ENCODE measurements around the gene ICOSLG.
"Not testable (repeated sequence)": the region's sequence is repeated elsewhere in the genome, so short reads cannot be mapped to it uniquely, and the experiment has no call there.

The ICOSLG gene

DNA sequence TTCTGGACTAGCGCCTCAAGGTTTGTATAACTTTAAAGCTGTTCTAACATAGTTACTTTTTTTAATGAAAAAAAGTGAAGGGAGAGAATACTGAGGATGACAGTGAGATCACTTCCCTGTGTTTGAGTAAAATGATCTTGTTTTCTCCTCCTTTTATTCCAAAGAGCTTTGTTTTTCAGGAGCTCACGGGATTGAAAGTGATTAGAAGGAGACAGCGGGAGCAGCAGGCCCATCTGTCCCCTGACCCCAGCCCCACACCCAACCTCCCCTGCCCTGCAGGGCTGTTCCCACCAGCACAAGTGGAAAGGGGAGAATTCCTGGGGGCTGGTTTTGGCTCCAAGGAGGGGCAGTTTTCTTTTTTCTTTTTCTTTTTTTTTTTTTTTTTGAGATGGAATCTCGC, 23.0 kb upstream of the ICOSLG start:
- ATAC-seq (no peak), DNase-seq (no peak)

GRCh38 chr21:44263221-44263760, 22.5 kb upstream of the ICOSLG start:
- ATAC-seq (no peak), DNase-seq (no peak)

DNA sequence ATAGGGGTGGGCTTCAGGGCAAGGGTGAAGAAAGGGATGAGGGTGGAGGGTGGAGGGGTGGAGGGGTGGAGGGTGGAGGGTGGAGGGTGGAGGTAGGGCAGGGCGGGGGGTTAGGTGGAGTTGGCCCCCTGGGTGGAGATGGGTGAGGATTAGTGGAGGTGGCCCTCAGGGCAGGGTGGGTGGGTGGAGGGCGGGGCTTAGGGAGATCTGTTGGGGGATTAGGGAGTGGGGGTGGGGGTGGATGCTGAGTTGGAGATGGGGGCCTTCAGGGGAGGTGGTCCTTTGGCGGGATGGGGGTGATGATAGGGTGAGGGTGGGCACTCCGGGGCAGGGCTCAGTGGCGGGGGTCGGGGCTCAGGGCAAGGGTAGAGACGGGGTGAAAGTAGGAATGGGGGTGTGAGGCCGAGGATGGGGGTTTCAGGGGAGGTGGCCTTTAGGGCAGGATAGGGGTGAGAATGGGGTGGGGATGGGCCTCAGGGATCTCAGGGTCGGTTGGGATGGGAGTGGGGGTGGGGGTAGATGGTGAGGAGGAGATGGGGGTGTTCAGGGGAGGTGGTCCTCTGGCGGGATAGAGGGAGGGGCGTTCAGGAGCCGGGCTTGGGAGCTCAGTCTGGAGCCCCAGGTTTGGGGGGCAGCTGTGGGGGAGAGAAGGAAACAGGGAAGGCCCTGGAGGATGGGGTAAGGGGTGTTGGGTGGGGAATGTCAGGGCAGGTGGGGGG, 21.8 kb upstream of the ICOSLG start:
- no peak for ATAC-seq
- DNase-seq, result no peak

GRCh38 chr21:44261675-44262295, 21.0 kb upstream of the ICOSLG start, which contains the start of gene DNMT3L:
TSS of gene DNMT3L (minus strand) at chr21:44261897. CDS start at chr21:44261259, 638 bp downstream.
- ATAC-seq (no peak), DNase-seq (no peak)

GRCh38 chr21:44260791-44261631, 20.3 kb upstream of the ICOSLG start:
- ATAC-seq (no peak), DNase-seq (no peak)

- DNase-seq (no peak), ATAC-seq (no peak)
Observed at GRCh38 chr21:44260066-44260465, 19.3 kb upstream of the ICOSLG start.

DNA sequence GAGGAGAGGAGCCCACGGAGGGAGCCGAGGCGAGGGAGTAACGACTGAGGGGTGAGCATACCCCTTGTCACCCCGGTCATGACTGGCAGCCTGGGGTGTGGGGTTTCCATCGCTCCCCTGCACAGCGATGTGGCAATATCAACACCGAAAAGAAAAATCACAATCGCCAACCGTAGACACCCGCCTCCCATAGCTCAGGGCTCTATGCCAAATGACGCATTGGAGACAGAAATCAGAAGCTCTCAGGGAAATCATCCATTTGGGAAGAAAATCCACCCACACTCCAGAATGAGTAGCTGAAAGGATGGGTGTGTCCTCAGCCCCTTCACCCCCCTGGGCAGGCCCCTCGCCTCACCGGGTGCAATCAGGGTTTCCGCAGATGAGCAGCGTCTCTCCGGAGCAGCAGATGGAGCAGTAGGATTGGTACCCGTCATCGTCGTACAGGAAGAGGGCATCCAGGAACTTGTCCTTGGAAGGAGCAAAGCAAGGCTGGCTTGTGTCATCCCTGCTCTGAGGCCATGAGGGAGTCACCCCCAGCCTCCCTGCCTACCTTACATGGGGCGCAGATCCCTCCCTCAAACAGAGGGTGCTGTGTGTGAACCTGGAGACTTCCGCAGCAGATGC, 18.5 kb upstream of the ICOSLG start:
- ATAC-seq (no peak), DNase-seq (no peak)

GRCh38 chr21:44258056-44258725, 17.4 kb upstream of the ICOSLG start:
- DNase-seq (no peak), ATAC-seq (no peak)

GRCh38 chr21:44255511-44255981, 14.8 kb upstream of the ICOSLG start:
- ATAC-seq, result no peak
- DNase-seq, result no peak

GRCh38 chr21:44253832-44254710, 13.3 kb upstream of the ICOSLG start:
- no peak for ATAC-seq
- DNase-seq, result no peak

DNA sequence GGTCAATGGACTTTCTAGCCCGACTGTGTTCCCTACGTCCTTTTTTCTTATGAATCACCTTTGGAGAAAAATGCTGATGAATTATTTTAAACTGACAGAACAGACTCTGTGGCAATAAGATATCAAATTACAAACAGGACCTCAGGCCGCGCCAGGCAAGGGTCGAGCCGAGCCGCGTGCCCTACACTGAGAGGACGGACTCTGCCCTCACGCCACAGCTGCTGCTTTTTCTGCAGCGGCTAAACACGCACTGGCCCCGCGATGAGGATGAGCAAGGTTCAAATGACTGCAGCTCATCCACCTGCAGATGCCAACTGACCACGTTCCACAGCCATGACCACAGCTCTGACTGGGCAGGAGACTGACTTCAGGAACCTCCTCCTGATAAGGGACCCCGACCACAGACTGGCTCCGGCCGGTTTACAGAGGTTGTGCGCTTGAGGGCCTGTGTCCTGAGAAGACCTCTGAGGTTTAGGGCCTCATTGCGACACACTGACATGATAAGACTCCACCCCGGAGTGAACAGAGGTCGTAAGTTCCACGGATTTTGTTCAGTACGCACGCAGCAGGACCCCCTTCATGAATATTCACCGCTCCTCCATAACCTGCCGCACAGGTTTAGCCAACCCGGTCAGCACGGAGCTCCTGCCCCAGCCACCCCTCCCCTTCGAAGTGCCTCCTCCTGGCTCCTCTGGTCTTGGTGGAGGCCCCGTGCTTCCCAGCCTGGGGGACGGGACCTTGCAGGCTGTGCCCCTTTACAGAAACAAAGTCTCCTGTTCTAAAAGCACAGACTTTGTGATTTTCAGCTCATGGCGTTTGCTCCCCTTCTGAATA, 8.7 kb upstream of the ICOSLG start:
- DNase-seq, ATAC-seq: not testable (repeated sequence)

- ATAC-seq, DNase-seq: not testable (repeated sequence)
Observed at GRCh38 chr21:44247904-44248303, 7.2 kb upstream of the ICOSLG start.

GRCh38 chr21:44243980-44244379, 3.2 kb upstream of the ICOSLG start:
- peak; percentile 81 for ATAC-seq
- not testable (repeated sequence) for DNase-seq

GRCh38 chr21:44241281-44241680, 538 bp upstream of the ICOSLG start:
- not testable (repeated sequence) for DNase-seq
- peak; percentile 34 for ATAC-seq

- ATAC-seq, DNase-seq: not testable (repeated sequence)
Observed at GRCh38 chr21:44240353-44240752, 390 bp downstream of the ICOSLG start.

DNA sequence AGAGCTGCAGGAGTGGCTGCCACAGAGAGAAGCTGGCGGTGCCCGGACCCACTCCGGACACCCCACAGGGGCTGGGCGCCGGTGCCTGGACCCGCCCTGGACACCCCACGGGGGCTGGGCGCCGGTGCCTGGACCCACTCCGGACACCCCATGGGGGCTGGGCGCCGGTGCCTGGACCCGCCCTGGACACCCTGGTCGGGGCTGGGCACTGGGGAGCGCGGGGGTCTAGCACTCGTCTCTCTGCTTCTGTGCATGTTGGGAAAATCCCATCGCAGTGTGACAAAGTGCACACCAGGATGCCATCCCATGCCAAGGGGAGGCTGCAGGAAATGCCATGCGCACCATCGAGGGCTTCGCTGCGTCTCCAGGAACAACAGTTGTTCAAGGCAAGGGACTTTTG, 11.2 kb downstream of the ICOSLG start:
- not testable (repeated sequence) for DNase-seq, ATAC-seq

- ATAC-seq, DNase-seq: not testable (repeated sequence)
Observed at GRCh38 chr21:44228109-44228508, 12.6 kb downstream of the ICOSLG start.

DNA sequence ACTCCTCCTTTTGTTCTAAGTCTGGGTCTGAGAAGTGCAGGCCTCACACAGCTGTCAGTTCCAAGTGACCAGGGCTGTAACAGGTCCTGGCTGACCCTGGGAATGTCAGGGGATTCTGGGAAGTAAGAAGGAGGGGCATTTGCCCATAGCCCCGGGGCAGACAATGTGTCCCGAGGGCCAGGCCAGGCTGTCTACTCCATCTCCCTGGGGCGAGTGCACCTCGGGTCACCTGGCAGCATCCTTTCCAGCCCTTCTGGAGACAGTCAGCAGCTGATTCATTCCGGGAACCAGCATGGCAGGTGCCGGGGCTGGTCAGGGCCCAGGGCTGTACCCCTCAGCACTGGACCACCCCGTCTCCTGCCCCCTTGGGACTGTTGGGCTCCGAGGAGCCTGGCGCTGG, 13.1 kb downstream of the ICOSLG start:
- not testable (repeated sequence) for DNase-seq, ATAC-seq

GRCh38 chr21:44225605-44226004, 15.1 kb downstream of the ICOSLG start:
- not testable (repeated sequence) for ATAC-seq, DNase-seq
